Frontal cortex (tissue), 4 donors: ENCODE data around the gene CNTN4. TPM values are rescaled to one million over a fixed set of nuclear protein-coding genes. Genes with fewer than 3 reads are reported as not detected.

Source experiments
- DNase-seq, 2 donors: peaks; one replicate each; pipeline ENCODE4 v3.0.0; 2012; ENCODE audit warnings: low spot score in 2 of 2
- FAIRE-seq: peaks from 2 replicates; lab custom pipeline; 2012; peaks lifted over from hg19 to GRCh38; lab: Jason Lieb, UNC
- total RNA-seq: library from RNA; depleted of rRNA; stranded (reverse); fragments of >200 nt; gene quantifications from one replicate; pipeline ENCODE4 v1.2.3, GENCODE V29; 2014
- donor health status: control.
- donor health status: control.
- donor health status: control.

The CNTN4 gene
- total RNA-seq, 1 donor from 2014 or later = 134 TPM

GRCh38 chr3:2363854-2364253 lies 265.2 kb downstream of the CNTN4 start:
- no peak for DNase-seq
- FAIRE-seq = no peak

- no peak for FAIRE-seq
- no peak for DNase-seq
These were observed 271.7 kb downstream of the CNTN4 start for GRCh38 chr3:2370317-2370716.

GRCh38 chr3:2372306-2372705 lies 273.6 kb downstream of the CNTN4 start:
- FAIRE-seq (no peak), DNase-seq (no peak)

GRCh38 chr3:2375376-2375775 lies 276.7 kb downstream of the CNTN4 start:
- DNase-seq = no peak
- no peak for FAIRE-seq

- no peak for FAIRE-seq
- no peak for DNase-seq
These were observed 278.6 kb downstream of the CNTN4 start for GRCh38 chr3:2377281-2377680.

- FAIRE-seq (no peak), DNase-seq (no peak)
These were observed 292.4 kb downstream of the CNTN4 start for GRCh38 chr3:2390926-2391532.

- DNase-seq (no peak), FAIRE-seq (no peak)
These were observed 293.2 kb downstream of the CNTN4 start for GRCh38 chr3:2391896-2392295.

GRCh38 chr3:2392981-2393380 lies 294.3 kb downstream of the CNTN4 start:
- FAIRE-seq = no peak
- no peak for DNase-seq

GRCh38 chr3:2415083-2415482 lies 316.4 kb downstream of the CNTN4 start:
- FAIRE-seq (no peak), DNase-seq (no peak)

- FAIRE-seq = no peak
- DNase-seq = no peak
These were observed 322.3 kb downstream of the CNTN4 start for GRCh38 chr3:2420919-2421318.

GRCh38 chr3:2423143-2423542 lies 324.5 kb downstream of the CNTN4 start:
- DNase-seq = no peak
- no peak for FAIRE-seq

GRCh38 chr3:2441558-2441957 lies 342.9 kb downstream of the CNTN4 start:
- DNase-seq (no peak), FAIRE-seq (no peak)

- FAIRE-seq (no peak), DNase-seq (no peak)
These were observed 347.5 kb downstream of the CNTN4 start for GRCh38 chr3:2446146-2446545.

GRCh38 chr3:2452249-2452648 lies 353.6 kb downstream of the CNTN4 start:
- FAIRE-seq (no peak), DNase-seq (no peak)

GRCh38 chr3:2454865-2455264 lies 356.2 kb downstream of the CNTN4 start:
- no peak for FAIRE-seq
- no peak for DNase-seq

GRCh38 chr3:2456788-2457187 lies 358.1 kb downstream of the CNTN4 start:
- FAIRE-seq (no peak), DNase-seq (no peak)

GRCh38 chr3:2458816-2459215 lies 360.1 kb downstream of the CNTN4 start:
- FAIRE-seq (no peak), DNase-seq (no peak)

GRCh38 chr3:2465842-2466241 lies 367.2 kb downstream of the CNTN4 start:
- no peak for FAIRE-seq
- no peak for DNase-seq

- DNase-seq (no peak), FAIRE-seq (no peak)
These were observed 370.1 kb downstream of the CNTN4 start for GRCh38 chr3:2468816-2469215.

- no peak for FAIRE-seq
These were observed 378.3 kb downstream of the CNTN4 start for GRCh38 chr3:2476996-2477395.

GRCh38 chr3:2477620-2478019 lies 379.0 kb downstream of the CNTN4 start:
- DNase-seq (no peak), FAIRE-seq (no peak)

More at GRCh38 chr3:2476996-2477395, 378.3 kb downstream of the CNTN4 start:
- no peak for DNase-seq
